Dermis microvascular lymphatic vessel endothelial cell (primary cell): Measurements from ENCODE around the gene PCYOX1L. TPM values are rescaled to one million over a fixed set of nuclear protein-coding genes. Genes with fewer than 3 reads are reported as not detected.

Experiments
- DNase-seq, 2 donors: peaks; one replicate each; pipeline versions ENCODE4 v3.0.0 to v3.0.0-alpha.2; 2010; ENCODE audit warnings: low read depth in 2 of 2
- total RNA-seq: library from RNA; depleted of rRNA; stranded (reverse); fragments of >200 nt; gene quantifications from 2 replicates; pipeline ENCODE4 v1.2.1, GENCODE V29; 2014

PCYOX1L gene
- total RNA-seq, 1 donor from 2014 or later = 11.4 TPM

DNA sequence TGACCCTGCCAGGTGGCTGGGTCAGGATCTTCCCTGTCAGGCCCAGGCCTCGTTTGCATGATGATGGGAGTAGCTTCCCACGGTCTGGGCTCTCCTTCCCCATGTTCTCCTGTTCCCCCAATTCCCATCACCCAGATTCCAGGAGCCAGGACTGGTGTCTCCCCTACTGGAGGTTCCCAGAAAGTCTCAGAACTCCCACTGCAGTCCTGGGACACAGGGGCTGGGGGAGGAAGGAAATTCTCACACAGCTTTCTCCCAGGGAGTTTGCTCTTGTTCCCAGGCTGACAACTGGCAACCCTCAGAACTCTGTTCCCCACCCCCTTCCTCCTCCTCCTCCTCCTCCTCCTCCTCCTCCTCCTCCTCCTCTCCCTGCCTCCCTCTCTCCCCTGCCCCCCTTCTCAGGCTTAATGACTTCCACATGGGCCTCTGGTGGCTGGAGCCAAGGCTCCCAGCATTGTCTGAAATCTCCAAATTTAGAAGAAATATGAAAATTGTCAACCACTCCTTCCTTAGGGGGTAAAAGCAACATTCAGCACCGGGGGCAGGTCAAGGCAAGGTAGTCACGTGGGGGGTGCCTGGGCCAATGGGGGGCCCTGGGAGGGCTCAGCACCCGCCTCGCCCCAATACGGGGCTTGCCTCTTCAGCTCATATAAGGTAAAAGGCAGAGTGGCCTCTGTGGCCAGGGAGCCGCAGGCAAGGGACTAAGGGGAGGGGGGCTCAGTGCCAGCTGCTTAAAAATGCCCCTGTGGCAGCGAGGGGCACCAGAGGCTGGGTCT lies 48.5 kb downstream of the PCYOX1L start:
- no peak for DNase-seq

DNA sequence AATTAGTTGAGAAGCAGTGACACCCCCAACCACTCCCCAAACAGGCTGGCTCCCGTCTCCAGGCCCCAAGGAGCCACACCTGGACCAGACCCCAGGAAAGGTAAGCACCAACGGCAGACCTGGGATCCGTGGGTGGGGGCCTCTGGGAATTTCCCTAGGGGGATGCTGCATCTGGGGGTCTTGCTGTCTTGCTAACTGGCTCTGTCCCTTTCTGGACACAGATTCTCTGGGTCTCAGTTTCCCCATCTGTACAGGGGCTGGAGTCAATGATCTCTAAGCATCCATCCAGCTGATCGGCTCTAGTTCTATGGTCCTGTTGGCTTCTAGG lies 49.1 kb downstream of the PCYOX1L start:
- DNase-seq = no peak

- no peak for DNase-seq
These were observed 49.7 kb downstream of the PCYOX1L start for GRCh38 chr5:149407323-149408251.

GRCh38 chr5:149408252-149409099 lies 50.6 kb downstream of the PCYOX1L start:
- DNase-seq = no peak

DNA sequence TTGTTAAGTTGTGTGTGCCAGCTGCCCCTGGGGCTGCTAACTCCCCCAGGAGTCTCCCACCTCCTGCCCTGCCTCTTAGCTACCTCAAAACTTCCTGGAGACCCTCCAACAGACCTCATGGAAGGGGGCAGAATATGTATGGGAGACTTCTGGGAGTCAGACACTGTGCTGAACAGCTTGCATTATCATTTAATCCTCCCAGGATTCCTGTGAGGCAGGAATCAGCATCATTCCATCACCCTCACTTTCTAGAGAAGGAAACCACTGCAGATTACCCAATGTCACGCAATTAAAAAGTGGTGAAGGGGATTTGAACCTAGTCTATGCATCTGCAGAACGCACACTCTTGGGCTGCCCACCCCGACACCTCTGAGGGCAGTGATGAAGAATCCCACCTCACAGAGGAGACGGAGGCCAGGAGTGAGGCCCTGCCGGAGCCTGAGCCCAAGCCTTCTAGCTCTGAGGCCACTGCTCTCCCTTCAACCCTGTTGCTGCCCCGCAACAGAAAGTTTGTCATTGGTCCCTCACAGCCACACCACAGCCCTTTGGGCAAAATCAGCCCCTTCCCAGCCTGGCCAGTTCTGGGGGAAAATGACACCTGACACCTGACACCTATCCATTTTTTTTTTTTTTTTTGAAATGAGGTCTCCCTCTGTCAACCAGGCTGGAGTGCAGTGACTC lies 51.6 kb downstream of the PCYOX1L start:
- no peak for DNase-seq

GRCh38 chr5:149410071-149410470 lies 52.2 kb downstream of the PCYOX1L start:
- no peak for DNase-seq

- DNase-seq = no peak
These were observed 53.0 kb downstream of the PCYOX1L start for GRCh38 chr5:149410721-149411432.

DNA sequence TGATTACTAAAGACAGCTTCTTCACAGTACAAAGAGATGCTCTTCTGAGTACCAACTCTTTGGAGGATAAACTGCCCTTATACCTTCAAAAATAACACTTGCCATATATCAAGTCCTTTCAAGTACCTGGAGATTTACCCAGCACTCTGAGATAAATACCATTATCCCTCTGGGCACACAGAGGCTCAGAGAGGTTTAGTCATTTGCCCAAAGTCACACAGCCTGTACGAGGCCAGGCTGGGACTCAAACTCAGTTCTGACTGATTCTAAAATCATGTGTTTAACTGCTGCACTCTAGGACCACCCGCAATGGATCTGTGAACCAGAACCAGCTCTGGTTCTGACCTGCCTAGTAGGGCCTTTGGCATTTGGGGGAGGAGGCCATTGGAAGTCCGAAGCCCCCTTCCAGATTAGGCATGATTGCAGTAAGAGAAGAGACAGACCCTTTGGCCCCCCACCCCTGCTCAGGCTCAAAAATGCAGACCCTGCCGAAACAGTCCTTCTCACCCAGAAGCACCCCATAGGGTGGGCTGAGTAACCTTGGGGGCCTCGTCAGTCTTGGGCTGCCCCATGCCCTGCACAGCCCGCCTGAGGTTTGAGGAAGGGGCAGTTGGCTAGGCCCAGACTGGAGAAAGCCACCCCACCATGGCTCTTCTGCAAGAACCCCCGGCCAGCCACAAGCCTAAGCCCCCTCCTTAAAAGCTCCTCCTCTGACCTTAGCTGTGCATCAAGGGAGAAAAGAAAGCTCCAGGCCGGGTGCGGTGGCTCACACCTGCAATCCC lies 54.1 kb downstream of the PCYOX1L start:
- no peak for DNase-seq

DNA sequence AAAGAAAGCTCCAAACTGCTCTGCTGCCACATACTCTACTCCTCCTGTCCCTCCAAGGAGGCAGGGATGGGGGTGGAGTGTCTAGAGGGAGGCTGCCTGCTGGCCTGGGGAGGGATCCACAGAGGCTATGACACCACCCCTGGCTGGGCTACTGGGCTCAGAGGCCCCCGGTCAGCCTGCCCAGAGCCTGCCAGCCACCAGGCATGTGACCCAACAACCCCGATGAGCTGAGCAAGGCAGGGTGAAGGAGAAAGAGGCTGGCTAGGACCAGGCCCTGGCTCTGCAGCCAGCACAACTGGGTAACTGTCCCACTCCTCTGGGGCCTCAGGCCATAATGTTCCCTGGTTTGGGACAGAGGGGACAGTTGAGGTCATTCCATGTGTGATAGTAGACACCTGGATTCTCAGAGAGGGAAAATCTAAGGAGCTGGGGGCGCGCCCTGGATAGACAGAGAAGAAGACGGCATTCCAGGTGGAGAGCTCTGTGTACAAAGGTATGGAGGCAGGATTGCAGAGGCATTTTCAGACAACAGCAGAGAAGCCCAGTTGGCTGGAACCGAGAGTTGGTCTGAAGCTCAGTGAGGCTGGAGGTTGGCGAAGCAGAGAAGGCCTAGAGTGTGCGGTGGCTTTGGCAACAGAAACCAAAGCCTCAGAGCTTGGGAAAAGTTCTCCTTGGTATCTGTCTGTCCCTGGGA lies 55.1 kb downstream of the PCYOX1L start:
- no peak for DNase-seq

DNA sequence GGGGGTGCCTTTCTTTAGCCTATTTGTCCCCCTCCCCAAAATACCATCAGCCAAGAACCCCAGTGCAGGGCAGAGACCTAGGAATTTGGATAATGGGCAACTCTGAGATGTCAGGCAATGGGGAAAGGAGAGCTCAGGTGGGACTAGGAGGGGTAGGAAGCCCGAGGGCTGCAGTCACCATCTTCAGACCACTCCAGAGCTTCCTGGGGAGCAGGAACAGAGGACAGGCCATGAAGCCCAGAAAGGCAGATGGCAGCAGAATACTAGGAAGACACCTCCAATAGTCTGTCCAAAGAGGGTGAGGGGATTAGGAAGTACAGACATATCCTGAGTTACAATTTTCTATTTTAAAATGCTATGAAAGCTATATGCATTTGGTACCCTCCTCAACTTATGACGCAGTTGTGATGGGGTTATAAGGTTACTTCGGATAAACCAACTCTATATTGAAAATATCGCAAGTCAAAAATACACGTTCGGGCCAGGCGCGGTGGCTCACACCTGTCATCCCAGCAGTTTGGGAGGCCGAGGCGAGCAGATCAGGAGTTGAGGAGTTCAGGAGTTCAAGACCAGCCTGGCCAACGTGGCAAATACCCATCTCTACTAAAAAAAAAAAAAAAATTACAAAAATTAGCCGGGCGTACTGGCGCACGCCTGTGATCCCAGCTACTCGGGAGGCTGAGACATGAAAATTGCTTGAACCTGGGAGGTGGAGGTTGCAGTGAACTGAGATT lies 55.8 kb downstream of the PCYOX1L start:
- DNase-seq = no peak

- no peak for DNase-seq
These were observed 56.7 kb downstream of the PCYOX1L start for GRCh38 chr5:149414405-149415065.

- no peak for DNase-seq
These were observed 57.5 kb downstream of the PCYOX1L start for GRCh38 chr5:149415066-149415967.

DNA sequence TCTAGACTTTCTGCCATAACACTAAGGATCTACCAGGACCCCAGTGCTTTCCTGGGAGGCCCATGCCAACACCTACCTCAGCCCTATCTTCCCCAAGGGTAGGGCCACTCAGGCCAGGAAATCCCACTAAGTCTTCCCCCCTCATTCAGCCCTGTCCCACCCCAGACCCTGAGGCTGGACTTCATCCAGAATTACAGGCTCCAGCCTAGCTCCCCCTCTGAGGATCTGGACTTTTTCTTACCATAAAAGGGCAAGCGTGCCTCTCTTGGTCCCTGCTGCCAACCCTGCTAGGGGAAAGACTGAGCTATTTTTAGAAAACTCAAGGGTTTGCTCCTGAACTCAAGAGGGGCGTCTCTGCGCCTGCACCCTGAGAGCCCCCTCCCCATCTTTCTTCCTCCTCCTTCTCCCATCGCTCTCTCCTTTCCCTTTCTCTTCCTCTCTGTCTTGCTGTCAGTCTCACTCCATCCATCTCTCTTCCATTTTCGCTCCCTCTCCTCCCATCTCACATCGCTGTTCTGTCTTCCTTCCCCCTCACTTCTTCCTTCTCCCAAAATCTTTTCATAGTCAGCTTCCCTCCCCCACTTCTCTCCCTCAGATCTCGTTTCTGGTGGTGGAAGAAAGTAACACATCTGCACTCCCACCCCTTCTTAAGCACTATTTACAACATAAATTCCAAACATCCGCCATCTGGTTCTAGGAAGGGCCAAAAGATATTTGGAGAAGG lies 59.3 kb downstream of the PCYOX1L start:
- no peak for DNase-seq

DNA sequence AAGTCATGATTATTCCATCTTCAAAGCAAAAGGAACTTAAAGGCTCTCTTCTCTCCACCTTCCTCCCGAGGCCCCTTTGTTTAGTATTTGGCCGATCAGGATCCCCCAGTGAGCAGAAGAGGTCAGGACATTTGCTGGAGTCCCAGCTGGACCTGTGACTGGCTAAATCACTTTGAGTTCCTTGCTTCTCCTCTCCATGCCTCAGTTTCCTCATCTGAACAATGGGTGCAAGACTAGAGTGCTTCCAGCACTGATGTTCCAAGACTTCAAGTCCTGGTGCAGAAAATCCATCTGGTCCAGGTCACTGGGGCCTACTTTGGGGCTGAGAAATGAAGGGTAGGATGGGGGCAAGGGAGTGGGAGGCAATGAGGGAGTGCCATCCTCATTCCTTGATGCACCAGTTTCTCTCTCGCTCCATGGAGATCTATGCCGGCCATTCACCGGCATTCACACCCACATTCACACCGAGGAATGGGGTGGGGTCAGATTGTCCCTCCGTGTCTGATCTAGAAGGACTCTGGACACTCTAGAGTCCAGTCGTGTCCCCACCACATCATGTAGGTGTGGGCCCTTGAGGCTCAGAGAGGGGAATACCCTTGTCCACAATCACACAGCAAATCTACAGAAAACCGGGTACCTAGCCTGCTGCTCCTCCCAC lies 60.0 kb downstream of the PCYOX1L start:
- no peak for DNase-seq

GRCh38 chr5:149418910-149419531 lies 61.2 kb downstream of the PCYOX1L start:
- DNase-seq = no peak
